ENCODE results near the gene PEAK1. TPM values are rescaled to one million over a fixed set of nuclear protein-coding genes. Genes with fewer than 3 reads are reported as not detected.

Gene PEAK1
- total RNA-seq, 4 donors from 2014 or later: 68.8 to 79.1 (median 78.7) TPM

DNA sequence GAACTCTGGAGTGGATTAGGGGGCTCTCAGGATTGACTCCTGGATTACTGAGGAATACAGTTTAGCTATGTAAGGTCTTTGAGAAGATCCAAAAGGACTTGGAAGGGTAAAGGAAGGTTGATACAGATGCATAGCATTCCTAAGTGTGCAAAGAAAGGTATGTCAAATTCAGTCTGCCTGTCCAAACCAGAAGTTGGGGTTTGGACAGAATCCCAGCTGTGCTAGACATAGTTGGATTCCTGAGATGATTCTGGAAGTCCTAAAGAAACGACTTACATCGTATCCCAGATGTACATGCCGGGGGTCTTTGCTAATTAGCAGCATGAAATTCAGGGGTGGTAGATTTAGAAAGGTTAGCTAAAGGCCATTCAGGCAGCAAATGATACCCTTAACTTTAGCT lies 251.3 kb downstream of the PEAK1 start:
- TF ChIP-seq, protein P1, sequence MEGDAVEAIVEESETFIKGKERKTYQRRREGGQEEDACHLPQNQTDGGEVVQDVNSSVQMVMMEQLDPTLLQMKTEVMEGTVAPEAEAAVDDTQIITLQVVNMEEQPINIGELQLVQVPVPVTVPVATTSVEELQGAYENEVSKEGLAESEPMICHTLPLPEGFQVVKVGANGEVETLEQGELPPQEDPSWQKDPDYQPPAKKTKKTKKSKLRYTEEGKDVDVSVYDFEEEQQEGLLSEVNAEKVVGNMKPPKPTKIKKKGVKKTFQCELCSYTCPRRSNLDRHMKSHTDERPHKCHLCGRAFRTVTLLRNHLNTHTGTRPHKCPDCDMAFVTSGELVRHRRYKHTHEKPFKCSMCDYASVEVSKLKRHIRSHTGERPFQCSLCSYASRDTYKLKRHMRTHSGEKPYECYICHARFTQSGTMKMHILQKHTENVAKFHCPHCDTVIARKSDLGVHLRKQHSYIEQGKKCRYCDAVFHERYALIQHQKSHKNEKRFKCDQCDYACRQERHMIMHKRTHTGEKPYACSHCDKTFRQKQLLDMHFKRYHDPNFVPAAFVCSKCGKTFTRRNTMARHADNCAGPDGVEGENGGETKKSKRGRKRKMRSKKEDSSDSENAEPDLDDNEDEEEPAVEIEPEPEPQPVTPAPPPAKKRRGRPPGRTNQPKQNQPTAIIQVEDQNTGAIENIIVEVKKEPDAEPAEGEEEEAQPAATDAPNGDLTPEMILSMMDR (IDR thresholded peaks at IDR 0.05; ENCODE audit: low read depth): no peak

DNA sequence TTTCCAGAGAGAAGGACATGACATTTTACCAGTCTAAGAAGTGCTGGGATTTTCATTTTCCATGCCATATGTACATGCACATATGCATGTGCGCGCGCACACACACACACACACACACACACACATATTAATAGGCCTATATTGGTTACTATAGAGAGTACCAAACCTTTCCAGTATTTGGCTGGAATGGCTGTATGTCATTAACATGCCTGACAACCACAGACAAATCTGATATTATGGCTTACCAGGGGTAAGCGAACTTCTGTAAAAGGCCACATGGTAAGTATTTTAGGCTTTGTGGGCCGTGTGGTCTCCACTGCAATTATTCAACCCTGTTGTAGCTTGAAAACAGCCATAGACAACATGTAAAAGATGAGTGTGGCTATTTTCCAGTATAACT lies 251.8 kb downstream of the PEAK1 start:
- TF ChIP-seq, protein P1 (IDR thresholded peaks at IDR 0.05; ENCODE audit: low read depth): no peak

DNA sequence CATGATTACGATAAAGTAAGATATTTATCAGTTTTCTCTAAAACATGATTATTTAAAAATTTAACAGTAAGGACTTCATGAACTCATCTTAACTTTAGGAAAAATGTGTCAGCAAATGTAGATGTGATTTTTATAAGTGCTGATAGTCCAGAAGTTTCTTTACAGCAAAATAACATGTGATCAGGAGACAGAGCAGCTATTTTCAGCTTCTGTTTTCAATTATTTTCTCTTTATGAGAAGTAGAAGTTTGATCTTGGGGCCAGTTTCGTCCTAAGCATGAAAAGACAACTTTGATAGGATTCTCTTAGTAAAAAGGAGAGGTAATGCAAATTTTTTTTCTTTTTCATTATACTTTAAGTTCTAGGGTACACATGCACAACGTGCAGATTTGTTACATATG lies 252.5 kb downstream of the PEAK1 start:
- TF ChIP-seq, protein P1 (IDR thresholded peaks at IDR 0.05; ENCODE audit: low read depth): no peak

DNA sequence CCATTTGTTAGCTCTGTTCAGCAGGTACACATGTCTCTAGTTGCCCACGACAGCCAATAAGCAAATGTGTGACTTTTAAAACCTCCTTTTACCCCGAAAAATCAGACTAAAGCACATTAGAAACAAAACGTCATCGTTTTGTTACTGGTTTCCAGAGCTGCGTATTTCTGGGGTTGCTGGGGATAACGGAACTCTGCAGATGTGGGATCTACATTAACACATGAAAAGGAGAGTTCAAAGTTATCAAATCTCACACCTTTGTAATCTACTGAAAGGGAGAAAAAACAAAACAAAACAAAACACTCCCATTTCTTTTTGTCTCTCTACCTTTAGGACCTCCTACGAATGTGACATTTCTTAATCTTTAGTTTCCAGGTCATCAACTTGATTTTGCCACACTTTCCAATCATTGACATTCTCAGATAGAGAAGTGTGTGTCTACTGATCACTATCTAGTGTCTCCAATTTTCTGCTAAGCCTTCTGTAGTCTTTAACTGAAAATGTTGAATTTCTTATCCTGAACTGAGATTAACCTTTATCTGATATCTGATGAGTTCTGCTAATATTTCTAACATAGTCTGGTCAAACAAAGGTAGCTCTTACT lies 256.0 kb downstream of the PEAK1 start:
- TF ChIP-seq, protein P1 (IDR thresholded peaks at IDR 0.05; ENCODE audit: low read depth): no peak

DNA sequence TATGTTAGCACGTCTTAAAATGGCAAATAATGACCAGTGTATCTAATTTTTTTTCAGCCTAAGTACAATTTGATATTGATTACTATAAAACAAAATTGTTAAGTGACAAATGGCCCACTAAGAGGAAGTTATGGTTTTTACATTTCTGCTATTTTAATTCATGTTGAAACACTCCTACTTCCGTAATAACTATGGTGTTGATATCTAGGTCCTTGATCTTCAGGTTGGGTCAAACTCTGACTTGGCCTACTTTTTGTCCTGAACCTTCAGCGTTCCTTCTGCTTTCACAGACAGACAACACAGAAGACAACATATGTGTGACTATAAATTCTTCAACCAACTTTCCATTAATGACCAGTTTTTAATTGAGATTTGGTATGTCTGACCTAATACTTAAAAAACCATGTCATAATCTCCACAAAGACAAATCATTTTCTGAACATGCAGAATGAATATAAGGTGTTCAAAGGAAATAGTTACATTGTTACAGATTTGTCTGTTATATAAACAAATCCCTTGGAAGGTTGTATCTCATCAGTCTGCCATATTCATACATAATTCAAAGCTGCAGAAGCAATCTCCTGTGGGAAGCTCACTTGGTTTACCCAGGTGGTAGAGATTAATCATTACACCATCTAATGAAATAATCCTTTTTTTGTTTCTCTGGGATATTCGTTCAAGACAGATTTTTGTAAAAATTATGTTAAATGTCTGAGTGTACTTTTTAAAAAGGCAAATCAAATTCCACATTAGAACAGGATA lies 256.9 kb downstream of the PEAK1 start:
- TF ChIP-seq, protein P1 (IDR thresholded peaks at IDR 0.05; ENCODE audit: low read depth): no peak

DNA sequence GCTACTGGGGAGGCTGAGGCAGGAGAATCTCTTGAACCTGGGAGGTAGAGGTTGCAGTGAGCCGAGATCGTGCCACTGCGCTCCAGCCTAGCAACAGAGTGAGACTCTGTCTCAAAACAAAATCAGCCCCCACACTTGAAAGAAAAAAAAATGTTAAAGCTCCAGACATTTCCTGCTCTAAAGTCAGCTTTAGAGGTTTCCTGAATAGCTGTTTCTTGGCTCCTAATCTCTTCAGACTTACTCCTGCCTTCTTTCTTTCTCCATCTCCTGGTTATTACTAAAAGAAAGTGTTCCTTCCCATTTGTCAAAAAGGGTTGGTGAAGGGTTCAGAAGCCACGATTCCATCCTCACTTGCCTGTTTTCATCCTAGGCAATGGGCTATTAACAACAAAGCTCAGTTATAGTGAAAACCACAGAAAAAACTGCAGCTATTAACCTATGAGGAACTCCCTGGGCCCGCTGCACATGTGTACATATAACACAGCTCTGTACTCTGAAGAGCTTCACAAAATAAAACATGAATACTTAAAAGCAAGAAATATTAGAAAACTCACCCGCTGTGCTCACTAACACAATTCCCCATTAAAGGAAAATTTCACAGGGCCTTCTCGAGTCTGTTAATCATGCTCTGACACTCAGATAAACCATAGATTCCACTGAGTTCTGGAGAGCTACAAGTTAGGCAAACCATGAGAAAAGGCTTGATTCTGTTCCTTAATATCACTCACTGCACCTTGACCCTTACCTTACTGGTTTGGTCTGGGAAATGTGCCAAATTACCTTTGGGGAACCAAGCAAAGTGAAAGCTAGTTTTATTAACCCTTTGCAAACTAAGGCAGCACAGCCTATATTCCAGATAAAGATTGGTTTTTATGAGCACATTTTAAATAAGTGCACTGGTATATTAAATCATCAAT lies 259.1 kb downstream of the PEAK1 start:
- TF ChIP-seq, protein P1 (IDR thresholded peaks at IDR 0.05; ENCODE audit: low read depth): no peak

DNA sequence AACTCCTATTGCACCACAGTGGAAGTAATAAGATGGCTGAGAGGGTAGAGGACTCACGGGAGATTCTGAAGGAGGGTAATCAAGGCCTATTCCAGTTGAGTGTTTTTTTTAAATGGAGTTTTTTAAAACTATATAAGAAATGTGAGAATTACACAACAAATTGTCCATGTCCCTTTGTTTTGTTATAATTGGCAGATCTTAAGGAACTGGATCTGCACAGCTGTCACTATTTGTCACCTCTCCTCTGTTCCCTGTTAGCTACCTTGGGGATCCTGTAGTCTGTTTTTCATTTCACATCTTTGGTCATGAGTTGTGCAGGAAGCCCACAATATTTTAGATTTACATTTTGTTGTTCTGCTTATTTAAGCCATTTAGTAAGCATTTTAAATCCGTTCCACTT lies 271.7 kb downstream of the PEAK1 start:
- TF ChIP-seq, protein P1 (IDR thresholded peaks at IDR 0.05; ENCODE audit: low read depth): no peak
